HG03175 (cell line): Measurements from ENCODE around the gene ARHGAP26.

Experiments
- ATAC-seq: cut with Tn5 transposase; IDR thresholded peaks from one replicate; pipeline ENCODE4 v1.9.1; 2021; ENCODE audit warnings: mild to moderate bottlenecking, moderate library complexity; ENCODE audit not compliant: unreplicated experiment

The ARHGAP26 gene

GRCh38 chr5:143128412-143129071, 358.4 kb downstream of the ARHGAP26 start:
- no peak for ATAC-seq

GRCh38 chr5:143129203-143129602, 359.0 kb downstream of the ARHGAP26 start:
- ATAC-seq = no peak

- no peak for ATAC-seq
These were observed 359.9 kb downstream of the ARHGAP26 start for GRCh38 chr5:143129910-143130612.

- ATAC-seq = no peak
These were observed 360.6 kb downstream of the ARHGAP26 start for GRCh38 chr5:143130613-143131305.

GRCh38 chr5:143131972-143132371, 361.8 kb downstream of the ARHGAP26 start:
- no peak for ATAC-seq

GRCh38 chr5:143132739-143133138, 362.6 kb downstream of the ARHGAP26 start:
- ATAC-seq = no peak

GRCh38 chr5:143133721-143134120, 363.5 kb downstream of the ARHGAP26 start:
- no peak for ATAC-seq

- ATAC-seq = no peak
These were observed 364.1 kb downstream of the ARHGAP26 start for GRCh38 chr5:143134269-143134668.

GRCh38 chr5:143134900-143135299, 364.7 kb downstream of the ARHGAP26 start:
- no peak for ATAC-seq

- ATAC-seq = no peak
These were observed 365.8 kb downstream of the ARHGAP26 start for GRCh38 chr5:143135832-143136551.

- no peak for ATAC-seq
These were observed 368.7 kb downstream of the ARHGAP26 start for GRCh38 chr5:143138839-143139238.

GRCh38 chr5:143139585-143139984, 369.4 kb downstream of the ARHGAP26 start:
- ATAC-seq = no peak

- ATAC-seq = no peak
These were observed 370.5 kb downstream of the ARHGAP26 start for GRCh38 chr5:143140492-143141203.

- no peak for ATAC-seq
These were observed 371.5 kb downstream of the ARHGAP26 start for GRCh38 chr5:143141652-143142051.

- no peak for ATAC-seq
These were observed 372.6 kb downstream of the ARHGAP26 start for GRCh38 chr5:143142596-143143435.

- ATAC-seq = no peak
These were observed 373.8 kb downstream of the ARHGAP26 start for GRCh38 chr5:143143973-143144372.

GRCh38 chr5:143145243-143146160, 375.3 kb downstream of the ARHGAP26 start:
- no peak for ATAC-seq

- no peak for ATAC-seq
These were observed 376.0 kb downstream of the ARHGAP26 start for GRCh38 chr5:143146161-143146560.

GRCh38 chr5:143147383-143147782, 377.2 kb downstream of the ARHGAP26 start:
- ATAC-seq = no peak
